ENCODE measurements around the gene GTF3C1. TPM values are rescaled to one million over a fixed set of nuclear protein-coding genes. Genes with fewer than 3 reads are reported as not detected.
"Not testable (repeated sequence)": the region's sequence is repeated elsewhere in the genome, so short reads cannot be mapped to it uniquely, and the experiment has no call there.

Gene GTF3C1
- total RNA-seq, 1 donor from 2014 or later, result 106 TPM

- H3K9me3 Mint-ChIP-seq (ENCODE audit: unreplicated experiment), result peaks cover 1% of the 10 kb centered on the region
- no peak overlapping the region for H3K27ac Mint-ChIP-seq (ENCODE audit: unreplicated experiment)
- no peak overlapping the region for H3K4me3 Mint-ChIP-seq (ENCODE audit: unreplicated experiment)
- H3K36me3 Mint-ChIP-seq (ENCODE audit: unreplicated experiment), result no peaks in the 10 kb centered on the region
- no peak for DNase-seq
- peaks cover 2% of the 10 kb centered on the region for H3K27me3 Mint-ChIP-seq (ENCODE audit: unreplicated experiment)
- peaks cover 11% of the 10 kb centered on the region for H3K4me1 Mint-ChIP-seq (ENCODE audit: low read depth, unreplicated experiment)
- no peak for TF ChIP-seq CTCF (IDR thresholded peaks at IDR 0.05; ENCODE audit: partially characterized antibody, unreplicated experiment)
Measured at GRCh38 chr16:27576729-27577128, 27.0 kb upstream of the GTF3C1 start.

GRCh38 chr16:27572711-27573110 lies 23.0 kb upstream of the GTF3C1 start:
- Mint-ChIP-seq H3K9me3 (ENCODE audit: unreplicated experiment) (no peaks in the 10 kb centered on the region), H3K27ac (ENCODE audit: unreplicated experiment) (no peak overlapping the region), H3K4me3 (ENCODE audit: unreplicated experiment) (no peak overlapping the region), H3K27me3 (ENCODE audit: unreplicated experiment) (peaks cover 2% of the 10 kb centered on the region), H3K36me3 (ENCODE audit: unreplicated experiment) (no peaks in the 10 kb centered on the region), H3K4me1 (ENCODE audit: low read depth, unreplicated experiment) (peaks cover 7% of the 10 kb centered on the region)
- TF ChIP-seq CTCF (IDR thresholded peaks at IDR 0.05; ENCODE audit: partially characterized antibody, unreplicated experiment), result no peak
- DNase-seq, result no peak

GRCh38 chr16:27571433-27572326 lies 22.0 kb upstream of the GTF3C1 start:
- peaks cover 2% of the 10 kb centered on the region for H3K27me3 Mint-ChIP-seq (ENCODE audit: unreplicated experiment)
- no peak for DNase-seq
- TF ChIP-seq CTCF (IDR thresholded peaks at IDR 0.05; ENCODE audit: partially characterized antibody, unreplicated experiment), result no peak
- H3K4me3 Mint-ChIP-seq (ENCODE audit: unreplicated experiment), result no peak overlapping the region
- H3K27ac Mint-ChIP-seq (ENCODE audit: unreplicated experiment), result no peak overlapping the region
- no peaks in the 10 kb centered on the region for H3K36me3 Mint-ChIP-seq (ENCODE audit: unreplicated experiment)
- peaks cover 7% of the 10 kb centered on the region for H3K4me1 Mint-ChIP-seq (ENCODE audit: low read depth, unreplicated experiment)
- no peaks in the 10 kb centered on the region for H3K9me3 Mint-ChIP-seq (ENCODE audit: unreplicated experiment)

GRCh38 chr16:27570986-27571385 lies 21.3 kb upstream of the GTF3C1 start:
- DNase-seq; H3K36me3 Mint-ChIP-seq (ENCODE audit: unreplicated experiment); H3K4me1 Mint-ChIP-seq (ENCODE audit: low read depth, unreplicated experiment); H3K27ac Mint-ChIP-seq (ENCODE audit: unreplicated experiment); H3K9me3 Mint-ChIP-seq (ENCODE audit: unreplicated experiment); H3K4me3 Mint-ChIP-seq (ENCODE audit: unreplicated experiment); H3K27me3 Mint-ChIP-seq (ENCODE audit: unreplicated experiment): not testable (repeated sequence)

GRCh38 chr16:27568077-27568476 lies 18.4 kb upstream of the GTF3C1 start:
- no peaks in the 10 kb centered on the region for H3K9me3 Mint-ChIP-seq (ENCODE audit: unreplicated experiment)
- H3K27me3 Mint-ChIP-seq (ENCODE audit: unreplicated experiment), result peaks cover 5% of the 10 kb centered on the region
- TF ChIP-seq CTCF (IDR thresholded peaks at IDR 0.05; ENCODE audit: partially characterized antibody, unreplicated experiment), result no peak
- H3K36me3 Mint-ChIP-seq (ENCODE audit: unreplicated experiment), result no peaks in the 10 kb centered on the region
- no peak overlapping the region for H3K27ac Mint-ChIP-seq (ENCODE audit: unreplicated experiment)
- H3K4me1 Mint-ChIP-seq (ENCODE audit: low read depth, unreplicated experiment), result peaks cover 9% of the 10 kb centered on the region
- no peak overlapping the region for H3K4me3 Mint-ChIP-seq (ENCODE audit: unreplicated experiment)
- DNase-seq, result no peak
